SHP77 treated with DMSO at 0.1 percent for 48 hours (cell line): Measurements from ENCODE around the gene ZBTB40.

Source experiments
- DNase-seq: peaks from one replicate; lab custom pipeline; 2025; lab: John Stamatoyannopoulos, UW

ZBTB40 gene

GRCh38 chr1:22503721-22504410 is 52.2 kb downstream of the ZBTB40 start:
- no peak for DNase-seq

DNA sequence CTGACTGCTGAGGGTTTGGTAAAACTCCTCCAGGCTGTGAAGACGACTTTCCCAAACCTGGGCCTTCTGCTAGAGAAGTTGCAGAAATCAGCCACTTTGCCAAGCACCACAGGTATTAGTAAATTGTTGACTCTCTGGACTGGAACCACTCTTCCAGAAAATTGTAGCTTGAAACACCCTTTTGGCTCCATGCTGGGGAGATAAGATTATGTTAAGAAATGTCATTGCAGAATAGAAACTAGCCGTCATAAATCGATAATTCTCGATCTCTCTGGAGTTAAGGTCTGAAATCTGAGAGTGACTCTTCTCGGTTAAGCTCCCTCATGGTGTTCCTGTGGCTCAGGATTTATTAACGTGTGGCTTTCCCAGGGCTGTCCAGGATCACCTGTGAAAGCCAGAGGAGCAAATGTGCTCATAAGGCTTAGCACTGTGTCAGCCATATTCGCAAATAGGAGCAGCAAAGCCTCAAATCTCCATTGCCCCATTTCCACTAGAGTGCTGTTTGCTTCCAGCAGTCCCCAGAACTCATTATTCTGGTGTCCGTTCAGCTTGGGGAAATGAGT is 54.6 kb downstream of the ZBTB40 start:
- no peak for DNase-seq

- DNase-seq = no peak
Observed at GRCh38 chr1:22507587-22507986, 55.9 kb downstream of the ZBTB40 start.

GRCh38 chr1:22508329-22508728 is 56.7 kb downstream of the ZBTB40 start:
- no peak for DNase-seq

DNA sequence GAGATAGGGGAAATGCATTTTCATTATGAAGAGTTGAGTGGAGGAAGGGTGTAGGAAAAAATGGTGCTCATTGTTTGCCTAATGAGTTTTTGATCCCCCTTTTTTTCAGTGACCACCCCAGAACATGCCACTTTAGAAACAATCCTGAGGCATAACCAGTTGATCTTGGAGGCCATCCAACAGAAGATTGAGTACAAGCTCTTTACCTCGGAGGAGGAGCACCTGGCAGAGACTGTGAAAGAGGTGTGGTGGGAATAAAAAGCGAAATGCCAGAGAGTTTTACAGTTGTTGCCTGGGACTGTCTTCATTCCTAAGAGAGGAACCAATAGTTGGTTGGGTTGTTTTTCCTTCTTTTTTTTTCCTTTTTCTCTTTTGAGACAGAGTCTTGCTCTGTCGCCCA is 57.3 kb downstream of the ZBTB40 start:
- DNase-seq = no peak

DNA sequence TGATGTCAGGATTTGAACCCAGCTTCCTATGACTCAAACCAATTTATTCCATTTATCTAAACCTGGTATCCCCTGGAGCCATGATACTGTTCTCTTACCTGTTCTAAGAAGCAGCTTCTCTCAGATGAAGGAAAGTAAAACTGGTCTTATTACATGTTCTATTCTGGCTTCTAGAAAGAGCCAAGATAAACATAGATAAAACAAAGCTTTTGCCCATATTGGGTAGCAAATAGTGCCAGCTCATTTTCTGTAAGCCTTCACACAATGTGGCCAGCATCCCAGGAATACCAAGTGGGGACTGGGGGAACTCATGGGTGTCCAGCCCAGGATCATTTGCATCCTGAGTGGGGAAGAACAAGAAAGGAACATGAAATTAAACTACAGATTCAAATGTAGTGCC is 58.2 kb downstream of the ZBTB40 start:
- no peak for DNase-seq

DNA sequence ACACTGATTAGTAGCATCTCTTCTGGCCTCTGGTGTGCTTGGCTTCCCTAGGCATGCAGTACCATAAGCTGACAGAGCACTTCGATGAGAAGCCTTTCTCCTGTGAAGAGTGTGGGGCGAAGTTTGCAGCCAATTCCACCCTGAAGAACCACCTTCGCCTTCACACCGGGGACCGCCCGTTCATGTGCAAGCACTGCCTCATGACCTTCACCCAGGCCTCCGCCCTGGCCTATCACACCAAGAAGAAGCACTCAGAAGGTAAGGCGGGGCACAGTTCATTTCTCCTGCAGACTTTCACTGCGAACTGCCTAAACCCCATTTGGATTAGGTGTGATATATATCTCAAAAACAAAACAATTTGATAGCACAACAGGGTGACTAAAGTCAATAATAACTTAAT is 61.2 kb downstream of the ZBTB40 start:
- DNase-seq = no peak

GRCh38 chr1:22516906-22517571 is 65.4 kb downstream of the ZBTB40 start:
- no peak for DNase-seq

- no peak for DNase-seq
Observed at GRCh38 chr1:22517956-22518355, 66.3 kb downstream of the ZBTB40 start.

DNA sequence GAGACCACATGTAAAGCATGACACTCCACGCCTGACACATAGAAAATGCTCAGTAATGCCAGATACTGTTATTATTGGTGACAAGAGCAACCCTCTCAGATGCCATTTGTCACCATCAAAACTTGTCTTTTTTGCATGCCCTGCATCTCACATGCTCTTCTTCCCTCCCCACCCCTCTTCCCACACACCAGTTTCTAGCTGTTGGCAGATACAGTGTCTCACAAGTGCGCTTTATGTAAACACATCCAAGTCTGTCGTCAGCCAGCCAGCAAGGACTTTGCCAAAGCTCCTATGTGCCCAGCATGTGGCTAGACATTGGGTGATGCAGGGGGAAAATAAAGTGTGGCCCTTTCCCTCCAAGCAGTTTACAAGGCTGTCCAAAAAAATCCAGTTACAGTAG is 66.7 kb downstream of the ZBTB40 start:
- DNase-seq = no peak

DNA sequence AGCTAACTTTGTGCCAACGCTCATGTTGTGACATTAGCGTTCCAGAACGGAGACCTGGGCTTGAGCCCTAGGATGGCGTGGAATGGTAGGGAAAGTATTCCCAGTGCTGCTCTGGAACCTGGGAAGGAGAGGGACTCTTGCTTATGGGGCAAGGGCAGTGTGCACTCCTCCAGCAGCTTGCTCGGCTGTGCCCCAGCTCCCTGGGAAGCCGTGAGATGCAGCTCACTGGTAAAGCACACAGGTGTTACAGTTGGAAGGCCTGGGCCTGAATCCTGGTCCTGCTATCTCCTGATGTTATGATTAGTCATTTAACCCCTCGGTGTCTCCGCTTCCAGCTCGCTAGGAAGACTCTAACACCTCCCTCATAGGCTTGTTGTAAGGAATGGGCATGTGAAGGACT is 69.2 kb downstream of the ZBTB40 start:
- no peak for DNase-seq

DNA sequence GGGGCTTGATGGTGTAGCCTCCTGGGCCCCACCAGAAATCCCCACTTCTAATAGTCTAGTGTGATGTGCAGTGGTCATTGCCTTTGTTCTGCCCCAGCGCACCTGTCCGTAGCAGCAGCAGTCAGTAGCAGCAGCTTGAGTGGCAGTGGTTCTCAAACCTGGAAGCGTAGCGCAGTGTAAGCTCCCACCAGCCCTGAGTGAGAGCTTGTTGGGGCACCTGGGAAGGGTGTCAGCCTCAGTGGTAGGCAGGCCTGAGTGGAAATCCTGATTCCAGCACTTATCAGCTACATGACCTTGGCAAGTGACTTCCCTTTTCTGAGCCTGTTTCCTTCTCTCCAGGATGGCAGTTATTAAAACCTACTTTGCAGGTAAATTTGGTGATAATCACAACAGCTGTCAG is 70.0 kb downstream of the ZBTB40 start:
- DNase-seq = no peak

GRCh38 chr1:22522221-22522743 is 70.6 kb downstream of the ZBTB40 start:
- no peak for DNase-seq

DNA sequence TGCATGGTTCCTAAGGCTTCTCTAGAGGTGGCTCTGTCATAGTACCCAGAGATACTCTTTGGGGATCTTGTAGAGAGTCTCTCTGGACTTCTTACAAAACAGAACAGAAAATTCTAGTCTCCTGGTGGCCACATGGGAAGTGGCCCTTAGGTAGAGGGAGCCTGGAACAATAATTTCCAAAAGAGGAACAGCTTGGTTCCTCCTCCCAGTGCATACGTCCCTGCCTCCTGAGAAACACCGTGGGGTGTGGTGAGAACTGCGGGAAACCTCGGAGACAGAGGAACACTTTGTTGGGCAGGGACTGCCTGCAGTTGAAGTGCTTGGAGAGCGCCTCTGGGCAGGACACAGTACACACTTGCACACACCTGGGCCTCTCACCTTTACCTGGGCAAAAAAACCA is 72.8 kb downstream of the ZBTB40 start:
- no peak for DNase-seq

DNA sequence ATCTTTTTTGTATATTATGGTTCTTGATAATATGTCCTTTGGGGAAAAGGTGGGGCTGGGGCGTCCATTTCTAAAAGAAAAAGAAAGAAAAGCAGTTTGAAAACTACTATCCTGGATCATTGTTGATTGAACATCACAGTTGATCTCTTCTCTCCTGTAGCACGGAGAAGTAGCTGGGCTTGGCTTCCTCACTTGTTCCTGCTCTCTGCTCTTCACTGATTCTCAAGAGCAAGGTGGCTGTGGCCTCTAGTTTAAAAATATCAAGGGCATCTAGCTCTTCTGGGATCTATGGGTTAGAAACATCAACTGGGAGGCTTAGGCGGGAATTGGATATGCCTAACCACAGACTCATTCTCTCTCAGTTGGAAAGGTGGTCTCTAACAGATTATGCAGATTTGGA is 73.6 kb downstream of the ZBTB40 start:
- no peak for DNase-seq

DNA sequence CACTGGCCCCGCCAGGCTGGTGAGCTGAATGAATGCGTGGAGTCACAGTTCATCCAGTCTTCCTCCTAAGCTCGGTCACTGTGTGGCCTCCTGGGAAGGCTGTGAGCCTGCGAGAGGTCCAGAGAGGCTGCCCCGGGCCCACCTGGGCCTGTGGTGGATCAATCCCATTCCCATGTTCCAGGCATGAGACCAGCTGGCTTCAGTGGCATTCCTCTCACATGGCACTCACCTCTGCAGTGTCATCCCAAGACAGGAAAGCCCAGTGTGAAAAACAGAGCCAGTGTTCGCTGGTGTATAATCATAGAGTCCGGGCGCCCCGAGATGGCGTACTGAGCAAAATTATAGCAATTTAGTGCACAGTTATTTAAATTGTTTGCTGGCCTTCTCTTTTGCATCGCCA is 74.0 kb downstream of the ZBTB40 start:
- no peak for DNase-seq

GRCh38 chr1:22526098-22526497 is 74.4 kb downstream of the ZBTB40 start:
- no peak for DNase-seq

DNA sequence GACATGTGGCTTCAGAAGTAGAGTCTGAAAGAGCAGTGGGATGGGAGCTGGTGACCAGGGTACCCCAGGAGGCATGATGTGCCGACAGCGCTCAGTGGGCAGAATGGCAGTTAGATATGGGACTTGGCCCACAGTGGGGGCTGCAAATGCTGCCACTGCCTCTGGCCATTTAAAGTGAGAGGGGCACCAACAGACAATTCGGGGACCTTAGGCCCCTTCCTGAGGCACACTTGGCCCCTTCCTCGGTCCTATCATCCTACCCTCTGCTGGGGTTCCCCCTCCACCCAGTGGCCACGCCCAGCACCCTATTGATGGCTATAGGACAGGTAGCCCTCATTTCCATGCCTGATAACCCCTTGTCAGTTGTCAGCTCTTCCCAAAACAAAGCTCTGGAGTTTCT is 75.0 kb downstream of the ZBTB40 start:
- DNase-seq = no peak

- no peak for DNase-seq
Observed at GRCh38 chr1:22527122-22527521, 75.5 kb downstream of the ZBTB40 start.

DNA sequence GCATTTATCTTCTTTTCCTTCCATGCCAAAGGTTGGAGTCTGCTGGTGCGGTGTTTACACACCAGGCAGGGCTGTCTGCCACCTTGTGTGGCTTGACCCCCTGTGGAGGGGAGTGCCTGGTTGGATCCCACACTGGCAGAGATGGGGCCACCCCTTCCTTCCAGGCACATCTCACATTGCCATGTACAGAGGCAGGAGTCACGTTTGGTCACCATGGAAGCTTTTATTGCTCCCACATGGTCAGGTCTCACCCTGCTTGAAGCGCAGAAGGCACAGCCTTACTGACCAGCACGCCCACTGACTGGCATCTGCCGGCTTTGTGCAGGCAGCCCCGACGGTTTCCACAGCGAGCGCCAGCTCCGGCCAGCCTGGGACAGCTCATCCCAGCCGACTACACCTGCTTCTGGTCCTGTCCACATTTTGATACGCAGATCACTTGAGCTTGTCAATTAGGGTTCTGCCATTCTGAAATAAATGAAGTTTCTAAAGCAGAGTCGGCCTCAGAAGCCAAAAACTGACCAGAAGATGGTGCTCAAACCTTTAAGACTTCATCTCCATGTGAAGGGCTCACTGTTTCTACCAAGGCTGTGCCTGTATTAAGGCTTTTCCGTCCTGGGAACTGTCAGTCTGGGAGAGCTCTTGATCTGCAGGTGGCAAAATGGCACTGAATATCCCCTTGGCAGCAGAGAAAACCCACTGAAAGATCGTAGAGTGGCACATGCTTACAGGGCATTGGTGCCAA is 76.1 kb downstream of the ZBTB40 start:
- DNase-seq = no peak

GRCh38 chr1:22528451-22528850 is 76.8 kb downstream of the ZBTB40 start:
- no peak for DNase-seq

DNA sequence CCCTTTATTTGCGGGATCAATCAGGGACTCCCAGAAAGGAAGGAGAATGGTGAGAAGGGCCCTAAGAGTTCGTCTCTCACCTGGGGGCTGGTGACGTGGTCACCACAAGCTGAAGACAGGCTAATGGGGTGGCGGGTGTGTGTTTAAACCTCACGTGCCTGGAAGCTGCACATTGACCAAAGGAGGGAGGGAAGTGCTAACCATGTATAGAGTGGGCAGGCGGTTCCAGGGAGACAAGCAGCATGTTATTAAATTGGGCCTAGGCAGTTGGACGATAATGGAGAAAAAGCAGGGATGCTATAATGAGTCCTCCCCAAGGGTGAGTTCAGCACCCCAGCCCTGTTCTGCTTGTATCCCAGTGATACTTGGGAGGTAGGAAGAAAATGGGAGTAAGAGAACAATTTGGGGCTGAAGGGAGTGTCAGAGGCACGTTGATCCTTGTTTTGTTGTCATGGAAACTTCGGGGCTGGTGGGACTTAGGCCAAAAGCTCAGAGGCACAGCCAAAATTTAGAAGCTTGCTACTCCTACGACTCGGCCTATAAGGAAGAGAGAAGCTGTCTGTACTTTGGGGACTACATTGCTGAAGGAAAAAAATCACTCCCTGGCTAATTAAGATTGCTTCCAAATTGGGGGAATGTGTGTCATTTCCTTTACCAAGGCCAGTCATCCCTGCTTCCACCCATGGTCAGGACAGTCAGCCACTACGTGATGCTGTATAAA is 78.4 kb downstream of the ZBTB40 start:
- DNase-seq = no peak
